Measurements from ENCODE around the gene ITGB1. TPM values are rescaled to one million over a fixed set of nuclear protein-coding genes. Genes with fewer than 3 reads are reported as not detected.
"Not testable (repeated sequence)": the region's sequence is repeated elsewhere in the genome, so short reads cannot be mapped to it uniquely, and the experiment has no call there.

Gene ITGB1
- 2,053 TPM for polyA plus RNA-seq (2013, experiment 1 of 2)
- 2,142 TPM for polyA plus RNA-seq (2013, experiment 2 of 2)

- Histone ChIP-seq H3K27ac (ENCODE audit: low read depth, low read length, severe bottlenecking) (peak within 1 kb of the TSS; percentile 100), H3K9me3 (ENCODE audit: control insufficient read depth, low read length) (no peaks in the 10 kb centered on the region), H3K36me3 (ENCODE audit: control insufficient read depth, insufficient read depth, low read length) (peaks cover 25% of the 10 kb centered on the region), H3K4me3 (ENCODE audit: extremely low read depth, insufficient read depth, low read length, poor library complexity, severe bottlenecking) (peak within 1 kb of the TSS; percentile 97), H3K4me1 (ENCODE audit: control insufficient read depth, insufficient read depth, low read length, poor library complexity, severe bottlenecking) (peaks cover 28% of the 10 kb centered on the region)
- 0% methylated on average over 54 to 61 of the region's 94 CpGs for WGBS, 2 experiments (ENCODE audit: insufficient coverage in 2 of 2)
Observed at GRCh38 chr10:32958085-32959005, at the start of gene ITGB1. Gene ITGB1, minus strand, starts transcription at chr10:32958230. Its CDS starts 22,672 bp downstream, at chr10:32935558.

GRCh38 chr10:33006342-33006887, 48.4 kb upstream of the ITGB1 start:
- H3K4me1 ChIP-seq (ENCODE audit: control insufficient read depth, insufficient read depth, low read length, poor library complexity, severe bottlenecking), result peaks cover 54% of the 10 kb centered on the region
- H3K4me3 ChIP-seq (ENCODE audit: extremely low read depth, insufficient read depth, low read length, poor library complexity, severe bottlenecking), result no peak overlapping the region
- no peaks in the 10 kb centered on the region for H3K9me3 ChIP-seq (ENCODE audit: control insufficient read depth, low read length)
- no peaks in the 10 kb centered on the region for H3K36me3 ChIP-seq (ENCODE audit: control insufficient read depth, insufficient read depth, low read length)
- WGBS, 2 experiments (ENCODE audit: insufficient coverage in 2 of 2), result 97 to 100% methylated on average over 4 to 5 of the region's 11 CpGs
- peak overlapping the region; percentile 92 for H3K27ac ChIP-seq (ENCODE audit: low read depth, low read length, severe bottlenecking)

- peak overlapping the region; percentile 36 for H3K4me3 ChIP-seq (ENCODE audit: extremely low read depth, insufficient read depth, low read length, poor library complexity, severe bottlenecking)
- 4 to 6% methylated on average over 27 of the region's 34 CpGs for WGBS, 2 experiments (ENCODE audit: insufficient coverage in 2 of 2)
- H3K4me1 ChIP-seq (ENCODE audit: control insufficient read depth, insufficient read depth, low read length, poor library complexity, severe bottlenecking), result peaks cover 46% of the 10 kb centered on the region
- H3K9me3 ChIP-seq (ENCODE audit: control insufficient read depth, low read length), result no peaks in the 10 kb centered on the region
- no peaks in the 10 kb centered on the region for H3K36me3 ChIP-seq (ENCODE audit: control insufficient read depth, insufficient read depth, low read length)
- H3K27ac ChIP-seq (ENCODE audit: low read depth, low read length, severe bottlenecking), result peak overlapping the region; percentile 92
Observed at GRCh38 chr10:33005322-33006301, 47.6 kb upstream of the ITGB1 start.

- no peak overlapping the region for H3K4me3 ChIP-seq (ENCODE audit: extremely low read depth, insufficient read depth, low read length, poor library complexity, severe bottlenecking)
- WGBS, 2 experiments (ENCODE audit: insufficient coverage in 2 of 2), result 78 to 96% methylated on average over 2 of the region's 4 CpGs
- H3K36me3 ChIP-seq (ENCODE audit: control insufficient read depth, insufficient read depth, low read length), result no peaks in the 10 kb centered on the region
- H3K4me1 ChIP-seq (ENCODE audit: control insufficient read depth, insufficient read depth, low read length, poor library complexity, severe bottlenecking), result peaks cover 25% of the 10 kb centered on the region
- H3K27ac ChIP-seq (ENCODE audit: low read depth, low read length, severe bottlenecking), result no peak overlapping the region
- peaks cover 7% of the 10 kb centered on the region for H3K9me3 ChIP-seq (ENCODE audit: control insufficient read depth, low read length)
Observed at GRCh38 chr10:33001908-33002492, 44.0 kb upstream of the ITGB1 start.

GRCh38 chr10:32998060-32998581, 40.1 kb upstream of the ITGB1 start:
- WGBS, 2 experiments (ENCODE audit: insufficient coverage in 2 of 2), result 87 to 100% methylated on average over 4 to 7 of the region's 9 CpGs
- not testable (repeated sequence) for H3K9me3 ChIP-seq (ENCODE audit: control insufficient read depth, low read length); H3K4me1 ChIP-seq (ENCODE audit: control insufficient read depth, insufficient read depth, low read length, poor library complexity, severe bottlenecking); H3K36me3 ChIP-seq (ENCODE audit: control insufficient read depth, insufficient read depth, low read length); H3K27ac ChIP-seq (ENCODE audit: low read depth, low read length, severe bottlenecking); H3K4me3 ChIP-seq (ENCODE audit: extremely low read depth, insufficient read depth, low read length, poor library complexity, severe bottlenecking)

GRCh38 chr10:32995751-32996150, 37.7 kb upstream of the ITGB1 start:
- Histone ChIP-seq H3K4me1 (ENCODE audit: control insufficient read depth, insufficient read depth, low read length, poor library complexity, severe bottlenecking) (peaks cover 9% of the 10 kb centered on the region), H3K9me3 (ENCODE audit: control insufficient read depth, low read length) (peaks cover 15% of the 10 kb centered on the region), H3K27ac (ENCODE audit: low read depth, low read length, severe bottlenecking) (no peak overlapping the region), H3K4me3 (ENCODE audit: extremely low read depth, insufficient read depth, low read length, poor library complexity, severe bottlenecking) (no peak overlapping the region), H3K36me3 (ENCODE audit: control insufficient read depth, insufficient read depth, low read length) (peaks cover 4% of the 10 kb centered on the region)
- WGBS, 2 experiments (ENCODE audit: insufficient coverage in 2 of 2), result 25% methylated on average over 2 of the region's 3 CpGs; no CpG with 5 or more reads in 1 of the 2 experiments

GRCh38 chr10:32995066-32995622, 37.1 kb upstream of the ITGB1 start:
- H3K27ac ChIP-seq (ENCODE audit: low read depth, low read length, severe bottlenecking), result peak overlapping the region; percentile 36
- no peak overlapping the region for H3K4me3 ChIP-seq (ENCODE audit: extremely low read depth, insufficient read depth, low read length, poor library complexity, severe bottlenecking)
- H3K36me3 ChIP-seq (ENCODE audit: control insufficient read depth, insufficient read depth, low read length), result peaks cover 5% of the 10 kb centered on the region
- peaks cover 17% of the 10 kb centered on the region for H3K9me3 ChIP-seq (ENCODE audit: control insufficient read depth, low read length)
- peaks cover 9% of the 10 kb centered on the region for H3K4me1 ChIP-seq (ENCODE audit: control insufficient read depth, insufficient read depth, low read length, poor library complexity, severe bottlenecking)
- 89 to 94% methylated on average over 5 of the region's 9 CpGs for WGBS, 2 experiments (ENCODE audit: insufficient coverage in 2 of 2)

GRCh38 chr10:32994632-32995031, 36.6 kb upstream of the ITGB1 start:
- H3K4me3 ChIP-seq (ENCODE audit: extremely low read depth, insufficient read depth, low read length, poor library complexity, severe bottlenecking); H3K4me1 ChIP-seq (ENCODE audit: control insufficient read depth, insufficient read depth, low read length, poor library complexity, severe bottlenecking); H3K27ac ChIP-seq (ENCODE audit: low read depth, low read length, severe bottlenecking): not testable (repeated sequence)
- Histone ChIP-seq H3K9me3 (ENCODE audit: control insufficient read depth, low read length) (peaks cover 14% of the 10 kb centered on the region), H3K36me3 (ENCODE audit: control insufficient read depth, insufficient read depth, low read length) (peaks cover 10% of the 10 kb centered on the region)
- no CpG with 5 or more reads among the region's 2 CpGs for WGBS, 2 experiments (ENCODE audit: insufficient coverage in 2 of 2)

- H3K9me3 ChIP-seq (ENCODE audit: control insufficient read depth, low read length); H3K4me1 ChIP-seq (ENCODE audit: control insufficient read depth, insufficient read depth, low read length, poor library complexity, severe bottlenecking); H3K4me3 ChIP-seq (ENCODE audit: extremely low read depth, insufficient read depth, low read length, poor library complexity, severe bottlenecking): not testable (repeated sequence)
- H3K27ac ChIP-seq (ENCODE audit: low read depth, low read length, severe bottlenecking), result peak overlapping the region; percentile 18
- H3K36me3 ChIP-seq (ENCODE audit: control insufficient read depth, insufficient read depth, low read length), result peaks cover 13% of the 10 kb centered on the region
- 97 to 100% methylated on average over 3 to 4 of the region's 4 CpGs for WGBS, 2 experiments (ENCODE audit: insufficient coverage in 2 of 2)
Observed at GRCh38 chr10:32992310-32992709, 34.3 kb upstream of the ITGB1 start.

Measured in mesodermal cell (in vitro differentiated cells).